DMS53 (cell line): ENCODE data around the gene ARL13B.
A peak's percentile ranks its signal among the peaks of the same experiment; 100 is the strongest.
"Not testable (repeated sequence)": the region's sequence is repeated elsewhere in the genome, so short reads cannot be mapped to it uniquely, and the experiment has no call there.

Experiments
- DNase-seq: peaks from one replicate; lab custom pipeline; 2025; lab: John Stamatoyannopoulos, UW

Gene ARL13B

GRCh38 chr3:94062513-94063404 is 82.8 kb downstream of the ARL13B start, which contains the start of the genes DHFR2 and NSUN3:
TSS of gene DHFR2 (minus strand) at chr3:94062916. CDS start at chr3:94061511, 1,405 bp downstream.
TSS of gene NSUN3 (plus strand) at chr3:94063061. CDS start at chr3:94063127, 66 bp downstream.
- peak; percentile 97 for DNase-seq

GRCh38 chr3:94063496-94064119 is 83.7 kb downstream of the ARL13B start:
- peak; percentile 27 for DNase-seq

GRCh38 chr3:94064243-94064860 is 84.4 kb downstream of the ARL13B start:
- no peak for DNase-seq

GRCh38 chr3:94065122-94065521 is 85.2 kb downstream of the ARL13B start:
- DNase-seq: no peak

GRCh38 chr3:94065819-94066480 is 86.0 kb downstream of the ARL13B start:
- no peak for DNase-seq

- DNase-seq: no peak
Measured at GRCh38 chr3:94066506-94067500, 86.8 kb downstream of the ARL13B start.

GRCh38 chr3:94069194-94069813 is 89.3 kb downstream of the ARL13B start:
- DNase-seq: peak; percentile 48

- DNase-seq: no peak
Measured at GRCh38 chr3:94070341-94070911, 90.5 kb downstream of the ARL13B start.

- no peak for DNase-seq
Measured at GRCh38 chr3:94071713-94072284, 91.8 kb downstream of the ARL13B start.

- no peak for DNase-seq
Measured at GRCh38 chr3:94076055-94076454, 96.1 kb downstream of the ARL13B start.

- not testable (repeated sequence) for DNase-seq
Measured at GRCh38 chr3:94080552-94080951, 100.6 kb downstream of the ARL13B start.

GRCh38 chr3:94081884-94082283 is 101.9 kb downstream of the ARL13B start:
- DNase-seq: no peak

- DNase-seq: no peak
Measured at GRCh38 chr3:94082391-94082937, 102.5 kb downstream of the ARL13B start.

- no peak for DNase-seq
Measured at GRCh38 chr3:94083261-94083660, 103.3 kb downstream of the ARL13B start.

GRCh38 chr3:94089126-94089525 is 109.2 kb downstream of the ARL13B start:
- DNase-seq: no peak

GRCh38 chr3:94092086-94092485 is 112.1 kb downstream of the ARL13B start:
- no peak for DNase-seq

GRCh38 chr3:94093151-94093550 is 113.2 kb downstream of the ARL13B start:
- no peak for DNase-seq

GRCh38 chr3:94095111-94095510 is 115.2 kb downstream of the ARL13B start:
- no peak for DNase-seq

- no peak for DNase-seq
Measured at GRCh38 chr3:94098452-94098851, 118.5 kb downstream of the ARL13B start.
